ENCODE results near the gene LMNB1.
"Not testable (repeated sequence)": the region's sequence is repeated elsewhere in the genome, so short reads cannot be mapped to it uniquely, and the experiment has no call there.

LMNB1 gene

GRCh38 chr5:126830061-126830460 lies 53.1 kb downstream of the LMNB1 start:
- no peak for DNase-seq

- DNase-seq, result no peak
Measured at GRCh38 chr5:126831156-126831555, 54.2 kb downstream of the LMNB1 start.

GRCh38 chr5:126836778-126837177 lies 59.8 kb downstream of the LMNB1 start:
- DNase-seq, result no peak

GRCh38 chr5:126837242-126837641 lies 60.3 kb downstream of the LMNB1 start:
- no peak for DNase-seq

GRCh38 chr5:126837906-126838539 lies 61.1 kb downstream of the LMNB1 start:
- no peak for DNase-seq

GRCh38 chr5:126839407-126839806 lies 62.5 kb downstream of the LMNB1 start:
- not testable (repeated sequence) for DNase-seq

- DNase-seq, result not testable (repeated sequence)
Measured at GRCh38 chr5:126843375-126843774, 66.4 kb downstream of the LMNB1 start.

GRCh38 chr5:126845470-126846070 lies 68.6 kb downstream of the LMNB1 start:
- not testable (repeated sequence) for DNase-seq

GRCh38 chr5:126846344-126846743 lies 69.4 kb downstream of the LMNB1 start:
- no peak for DNase-seq

GRCh38 chr5:126846744-126847455 lies 70.0 kb downstream of the LMNB1 start:
- no peak for DNase-seq

GRCh38 chr5:126847456-126847820 lies 70.5 kb downstream of the LMNB1 start:
- no peak for DNase-seq

- DNase-seq, result no peak
Measured at GRCh38 chr5:126847826-126848251, 70.9 kb downstream of the LMNB1 start.

GRCh38 chr5:126848253-126848652 lies 71.3 kb downstream of the LMNB1 start:
- DNase-seq, result no peak

- no peak for DNase-seq
Measured at GRCh38 chr5:126849101-126849678, 72.3 kb downstream of the LMNB1 start.

GRCh38 chr5:126851501-126852011 lies 74.6 kb downstream of the LMNB1 start:
- DNase-seq, result no peak

- DNase-seq, result no peak
Measured at GRCh38 chr5:126852091-126852571, 75.2 kb downstream of the LMNB1 start.

GRCh38 chr5:126852841-126853271 lies 75.9 kb downstream of the LMNB1 start:
- no peak for DNase-seq

GRCh38 chr5:126853541-126854307 lies 76.8 kb downstream of the LMNB1 start:
- DNase-seq, result not testable (repeated sequence)

GRCh38 chr5:126854526-126855110 lies 77.7 kb downstream of the LMNB1 start:
- no peak for DNase-seq

- no peak for DNase-seq
Measured at GRCh38 chr5:126855266-126855665, 78.3 kb downstream of the LMNB1 start.

- DNase-seq, result no peak
Measured at GRCh38 chr5:126857472-126858410, 80.8 kb downstream of the LMNB1 start.

Measured in NCI-H1436 (cell line).